GM18951 (cell line): ENCODE results near the gene AGBL1.

Experiments used
- POLR2A ChIP-seq: IDR thresholded peaks from 4 replicates; pipeline ENCODE4 v1.6.1; 2011; ENCODE audit warnings: mild to moderate bottlenecking; ENCODE audit not compliant: insufficient read length, insufficient read depth; ENCODE audit errors: extremely low read depth
- in situ Hi-C: fragments of 300-500 bp; cut with MboI; formaldehyde crosslinking; loops from one replicate; pipeline ENCODE4 v1.12.0; 2022; ENCODE audit warnings: low sequenced_read_pairs, mixed read lengths, inconsistent platforms; ENCODE audit not compliant: unreplicated experiment

The AGBL1 gene

DNA sequence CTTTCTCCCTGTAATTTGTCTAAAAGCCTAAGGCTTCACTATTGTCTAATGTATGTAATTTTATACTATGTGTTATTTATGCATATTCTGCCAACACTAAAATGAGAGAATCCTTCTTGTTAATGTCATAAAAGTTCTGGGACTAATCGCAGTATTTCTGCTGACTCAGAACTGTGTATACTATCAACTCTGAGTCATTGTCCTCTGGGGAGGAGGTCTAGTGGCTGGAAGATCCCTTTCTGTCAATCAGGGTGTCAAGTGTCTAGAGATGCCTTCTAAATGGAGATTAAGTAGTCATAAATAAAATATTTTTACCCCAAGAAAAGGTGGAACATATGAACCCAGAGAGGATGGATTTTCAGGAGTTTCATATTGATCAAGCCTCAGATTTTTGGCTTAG lies 473.4 kb downstream of the AGBL1 start:
- TF ChIP-seq POLR2A: no peak
- in situ Hi-C loops: no loop called here

DNA sequence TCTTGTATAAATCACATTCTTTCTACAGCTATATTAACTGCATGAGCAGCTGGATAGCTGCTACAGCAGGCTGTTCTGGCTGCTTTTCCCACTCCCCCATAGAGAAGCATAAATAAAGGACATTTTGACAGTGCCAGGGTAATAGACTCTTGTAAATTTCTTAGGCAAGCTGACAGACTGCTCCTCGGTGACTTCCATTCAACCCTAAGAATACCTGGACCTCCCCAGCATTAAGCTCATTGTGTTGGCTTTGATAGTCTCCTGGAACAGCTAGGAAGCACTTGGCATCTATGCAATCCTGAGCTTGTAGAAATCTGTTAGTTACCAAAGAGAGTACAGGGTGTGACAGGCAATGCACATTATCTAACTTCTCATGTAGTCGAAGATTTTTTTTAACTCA lies 475.4 kb downstream of the AGBL1 start:
- TF ChIP-seq POLR2A: no peak

DNA sequence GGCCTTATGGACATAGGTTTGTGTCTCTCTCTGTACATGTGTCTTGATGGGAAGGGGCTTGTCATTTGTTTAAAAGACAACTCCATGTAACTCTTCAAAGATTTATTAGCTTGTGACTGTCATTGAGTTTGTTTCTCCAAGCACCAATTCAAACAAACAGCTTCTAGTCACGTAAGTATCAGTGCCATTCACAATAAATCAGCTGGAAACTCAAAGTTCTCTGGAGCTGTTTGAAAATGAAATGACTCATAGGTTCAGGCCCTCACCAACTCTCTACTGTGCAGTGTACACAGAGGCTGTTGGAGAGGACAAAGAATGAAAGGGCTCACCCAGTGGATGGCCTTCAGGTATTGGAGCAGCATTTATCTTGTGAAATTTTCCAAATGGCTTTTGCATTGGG lies 476.3 kb downstream of the AGBL1 start:
- in situ Hi-C loops: no loop called here
- no peak for TF ChIP-seq POLR2A

More for the DNA sequence above, 475.4 kb downstream of the AGBL1 start:
- in situ Hi-C loops: no loop called here

DNA sequence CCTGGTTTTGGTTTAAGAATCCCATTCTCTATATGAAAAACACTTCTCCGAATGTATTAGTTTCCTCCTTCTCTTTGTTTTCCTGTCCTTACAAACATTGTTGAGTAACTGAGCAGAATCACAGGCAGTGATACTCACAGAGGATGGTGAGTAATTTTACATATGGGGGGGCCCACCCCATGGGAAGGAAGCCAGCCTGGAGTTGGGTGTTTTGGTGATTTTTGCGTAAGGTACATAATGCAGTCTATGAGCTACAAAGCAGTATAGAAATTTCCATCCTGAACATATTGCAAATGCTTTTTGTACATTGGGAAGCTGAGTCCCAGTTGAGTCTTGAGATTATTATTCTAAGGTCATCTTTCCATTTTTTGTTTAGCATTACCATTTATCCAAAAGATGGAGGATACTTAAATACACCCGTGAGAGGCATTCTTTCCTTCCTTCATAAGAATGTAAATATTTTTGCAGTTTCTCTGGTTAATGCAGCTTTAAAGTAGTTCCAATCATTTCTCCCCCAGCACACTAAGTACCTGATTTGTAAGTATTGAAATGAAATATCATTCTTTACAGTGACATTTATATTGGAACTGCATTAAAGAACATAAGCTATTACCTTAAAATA lies 476.8 kb downstream of the AGBL1 start:
- in situ Hi-C loops: no loop called here
- no peak for TF ChIP-seq POLR2A

DNA sequence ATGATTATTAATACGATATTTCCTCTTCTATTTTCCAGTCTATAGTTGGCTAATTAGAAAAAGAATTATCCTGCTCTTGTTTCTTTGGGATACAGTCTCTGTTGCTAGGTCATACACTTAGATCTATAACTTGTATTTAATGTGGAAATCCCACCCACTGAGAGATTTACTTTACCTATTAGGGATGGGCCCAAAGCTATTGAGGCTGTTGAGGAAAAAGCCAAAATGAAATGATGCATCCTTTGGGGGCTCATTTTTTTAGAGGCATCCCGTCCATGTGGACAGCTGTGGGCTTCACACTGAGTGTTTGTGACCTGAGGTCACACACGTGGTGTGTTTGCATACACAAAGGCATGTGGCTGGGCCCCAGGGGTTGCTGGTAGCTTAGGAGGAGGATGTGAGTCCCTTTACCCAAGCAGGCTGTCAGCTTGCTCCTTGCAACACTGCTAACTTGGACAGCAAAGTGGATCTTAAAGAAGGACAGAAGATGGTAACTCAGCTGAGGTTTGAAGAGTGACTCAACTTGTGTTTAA lies 477.4 kb downstream of the AGBL1 start:
- no peak for TF ChIP-seq POLR2A
- in situ Hi-C loops: no loop called here

DNA sequence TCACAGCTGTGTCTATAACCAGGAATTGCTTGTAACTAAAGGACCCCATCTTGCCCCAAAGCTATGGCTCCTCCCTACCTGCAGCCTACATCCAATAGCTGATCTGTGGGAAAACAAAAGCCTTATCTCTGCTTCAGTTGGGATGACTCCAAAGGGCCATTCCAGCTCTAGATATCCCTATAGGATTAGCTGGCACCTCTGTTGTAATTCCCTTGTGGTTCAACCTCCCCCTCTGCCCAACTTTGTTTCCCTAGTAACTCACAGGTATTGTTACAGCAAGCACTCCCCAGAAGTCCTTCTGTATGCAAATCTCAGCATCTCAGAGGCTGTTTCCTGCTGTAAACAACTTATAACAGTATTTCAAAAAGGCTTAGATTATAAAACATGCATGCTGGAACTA lies 478.6 kb downstream of the AGBL1 start:
- no peak for TF ChIP-seq POLR2A
- in situ Hi-C loops: no loop called here

- in situ Hi-C loops: no loop called here
- no peak for TF ChIP-seq POLR2A
These were observed 479.0 kb downstream of the AGBL1 start for GRCh38 chr15:86558686-86559085.

DNA sequence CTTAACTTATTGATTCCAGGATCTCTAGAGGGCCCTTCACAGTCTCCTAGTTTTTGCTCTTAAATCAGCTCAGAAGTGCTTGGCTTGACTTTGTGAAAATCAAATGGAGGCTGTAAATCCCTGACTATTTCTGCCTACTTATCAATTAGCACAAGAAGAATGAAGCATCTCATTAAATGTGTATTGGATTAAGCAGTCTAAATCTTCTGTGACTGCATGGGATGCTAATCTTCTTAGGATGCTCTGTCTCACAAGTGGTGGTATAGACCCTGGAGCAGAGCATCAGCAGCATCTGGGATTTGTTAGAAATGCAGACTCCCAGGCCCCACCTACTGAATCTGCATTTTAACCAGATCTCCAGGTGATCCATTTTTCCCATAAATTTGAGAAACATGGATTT lies 488.7 kb downstream of the AGBL1 start:
- in situ Hi-C loops: no loop called here
- TF ChIP-seq POLR2A: no peak

DNA sequence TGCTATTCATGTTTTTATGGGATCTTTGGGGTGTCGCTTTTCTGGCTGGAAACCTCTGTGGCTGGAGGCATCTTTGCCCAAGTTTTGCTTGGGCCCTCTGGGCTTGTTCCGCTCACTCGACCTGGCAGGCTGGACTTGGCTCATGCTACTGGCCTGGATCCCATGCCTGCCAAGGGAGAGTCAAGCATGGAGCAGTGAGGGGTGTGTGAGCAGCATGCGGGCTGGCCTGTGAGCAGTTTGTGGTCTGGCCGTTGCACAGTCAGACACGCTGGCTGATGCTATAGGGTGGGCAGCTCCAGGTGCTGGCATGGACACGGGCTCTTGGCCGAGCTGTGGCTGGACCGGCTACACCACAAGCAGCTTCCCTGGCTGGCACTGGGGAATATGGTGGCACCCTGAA lies 491.1 kb downstream of the AGBL1 start:
- in situ Hi-C loops: no loop called here
- TF ChIP-seq POLR2A: no peak

DNA sequence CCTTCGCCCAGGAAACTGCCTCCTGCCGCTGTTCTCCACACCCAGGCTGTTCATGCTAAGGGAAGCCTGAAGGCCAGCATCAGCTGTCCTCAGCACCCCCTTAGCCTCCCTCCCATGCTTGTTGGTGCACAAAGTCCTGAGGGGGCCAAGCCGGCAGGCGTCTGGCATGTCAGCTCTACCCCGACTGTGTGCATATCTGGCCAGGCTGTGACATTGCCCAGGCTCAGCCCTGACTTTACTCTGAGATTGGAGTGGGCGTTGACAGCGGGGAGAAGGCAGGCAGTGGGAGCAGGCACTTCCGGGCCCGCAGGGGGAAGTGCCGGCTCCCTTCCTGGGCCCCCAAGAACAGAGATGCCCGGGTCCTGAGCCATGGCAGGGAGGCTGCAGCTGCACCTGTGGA lies 492.2 kb downstream of the AGBL1 start:
- in situ Hi-C loops: no loop called here
- no peak for TF ChIP-seq POLR2A

- no peak for TF ChIP-seq POLR2A
- in situ Hi-C loops: no loop called here
These were observed 492.7 kb downstream of the AGBL1 start for GRCh38 chr15:86572368-86572841.

DNA sequence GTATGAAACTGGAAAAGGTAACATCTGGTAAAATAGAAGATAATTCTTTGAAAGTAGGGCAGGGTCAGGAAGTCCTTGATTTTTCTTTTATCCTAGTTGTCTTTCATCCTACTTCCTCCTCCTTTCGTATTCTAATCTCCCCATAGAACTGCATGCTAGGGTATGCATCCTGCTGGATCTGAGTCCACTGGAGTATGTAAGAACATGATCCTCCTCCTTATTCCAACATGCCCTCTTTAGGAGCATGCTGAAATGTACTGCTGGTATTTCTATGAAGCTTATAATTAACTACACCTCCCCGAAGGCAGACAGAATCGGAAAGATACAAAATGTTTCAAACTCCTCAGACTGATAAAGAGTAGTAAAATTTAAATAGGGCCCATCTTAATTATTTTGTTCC lies 493.8 kb downstream of the AGBL1 start:
- in situ Hi-C loops: no loop called here
- TF ChIP-seq POLR2A: no peak

DNA sequence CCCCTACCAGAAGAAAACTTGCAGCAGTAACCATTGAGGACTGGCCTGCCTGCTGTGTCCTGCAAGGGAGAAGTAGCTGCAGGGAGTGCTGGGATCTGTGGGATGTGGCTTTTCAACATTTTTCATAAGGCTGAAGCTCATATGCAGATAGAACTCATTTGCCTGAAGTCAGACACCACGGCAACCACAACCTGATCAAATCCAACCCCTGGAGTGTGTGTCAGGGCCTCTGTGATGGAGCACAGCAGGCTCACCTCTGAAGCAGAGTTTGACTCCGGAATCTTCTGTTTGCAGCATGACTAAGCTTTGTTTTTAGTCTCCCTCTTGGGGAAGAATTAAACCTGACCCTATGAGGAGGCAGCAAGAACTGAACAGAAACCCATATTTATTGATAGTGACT lies 508.7 kb downstream of the AGBL1 start:
- in situ Hi-C loops: no loop called here
- no peak for TF ChIP-seq POLR2A

DNA sequence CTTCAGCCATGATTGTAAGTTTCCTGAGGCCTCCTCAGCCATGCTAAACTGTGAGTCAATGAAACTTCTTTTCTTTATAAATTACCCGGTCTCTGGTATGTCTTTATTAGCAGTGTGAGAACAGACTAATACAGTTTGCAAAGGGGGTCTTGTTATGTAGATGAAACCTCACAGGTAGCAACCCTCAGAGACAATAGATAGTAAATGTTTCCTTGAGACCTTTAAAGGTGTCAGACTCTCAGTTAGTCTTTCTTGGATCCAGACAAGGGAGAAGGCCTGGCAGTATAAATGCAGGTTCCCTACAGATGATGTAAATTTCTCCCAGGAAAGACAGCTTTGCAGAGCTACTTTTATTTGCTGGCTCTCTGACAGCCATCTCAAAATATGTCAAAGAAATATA lies 510.8 kb downstream of the AGBL1 start:
- in situ Hi-C loops: no loop called here
- TF ChIP-seq POLR2A: no peak
